Hippocampal formation (tissue), 2 donors: ENCODE data around the gene SH3RF3.

Source experiments
- DNase-seq, 2 donors: peaks; one replicate each; lab custom pipeline; 2025; lab: John Stamatoyannopoulos, UW

The SH3RF3 gene

DNA sequence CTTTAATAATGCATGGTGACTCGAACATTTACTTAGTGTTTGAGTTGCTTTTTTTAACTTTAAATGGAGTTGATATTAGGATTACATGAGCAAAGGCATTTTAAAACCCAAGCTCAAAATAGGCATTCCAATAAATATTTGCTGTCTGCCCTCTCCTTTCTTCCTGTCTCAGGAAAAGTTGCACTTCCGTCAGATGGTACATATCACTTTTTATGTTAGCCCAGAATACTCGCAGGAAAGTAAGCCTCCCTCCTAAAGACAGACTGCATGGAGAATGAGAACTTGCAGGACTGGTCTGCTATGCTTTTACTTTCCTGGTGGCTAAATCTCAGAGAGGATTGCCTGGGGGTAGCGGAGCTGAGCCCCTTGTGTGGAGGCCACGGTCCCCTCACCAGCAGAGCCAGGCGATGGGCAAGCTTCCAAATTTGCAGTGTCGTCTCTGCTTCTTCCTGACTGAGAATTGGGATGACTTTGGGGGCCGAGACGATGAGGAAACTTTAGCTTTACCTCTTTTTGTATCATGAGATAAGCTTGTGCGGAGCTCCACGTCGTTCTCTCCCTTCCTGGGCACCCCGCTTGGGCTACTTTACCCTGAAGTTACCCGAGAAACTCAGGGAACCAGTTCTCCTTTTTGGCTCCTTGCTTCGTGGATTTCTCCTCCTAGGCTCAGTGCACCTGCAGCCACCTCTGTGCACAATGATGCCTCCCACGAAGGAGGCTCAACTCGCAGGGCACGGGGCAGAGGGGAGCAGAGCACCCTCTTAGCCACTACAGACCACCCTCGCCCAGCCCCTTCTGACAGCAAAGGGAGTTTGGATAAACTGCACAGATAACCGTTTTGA, 223.3 kb downstream of the SH3RF3 start:
- no peak for DNase-seq

DNA sequence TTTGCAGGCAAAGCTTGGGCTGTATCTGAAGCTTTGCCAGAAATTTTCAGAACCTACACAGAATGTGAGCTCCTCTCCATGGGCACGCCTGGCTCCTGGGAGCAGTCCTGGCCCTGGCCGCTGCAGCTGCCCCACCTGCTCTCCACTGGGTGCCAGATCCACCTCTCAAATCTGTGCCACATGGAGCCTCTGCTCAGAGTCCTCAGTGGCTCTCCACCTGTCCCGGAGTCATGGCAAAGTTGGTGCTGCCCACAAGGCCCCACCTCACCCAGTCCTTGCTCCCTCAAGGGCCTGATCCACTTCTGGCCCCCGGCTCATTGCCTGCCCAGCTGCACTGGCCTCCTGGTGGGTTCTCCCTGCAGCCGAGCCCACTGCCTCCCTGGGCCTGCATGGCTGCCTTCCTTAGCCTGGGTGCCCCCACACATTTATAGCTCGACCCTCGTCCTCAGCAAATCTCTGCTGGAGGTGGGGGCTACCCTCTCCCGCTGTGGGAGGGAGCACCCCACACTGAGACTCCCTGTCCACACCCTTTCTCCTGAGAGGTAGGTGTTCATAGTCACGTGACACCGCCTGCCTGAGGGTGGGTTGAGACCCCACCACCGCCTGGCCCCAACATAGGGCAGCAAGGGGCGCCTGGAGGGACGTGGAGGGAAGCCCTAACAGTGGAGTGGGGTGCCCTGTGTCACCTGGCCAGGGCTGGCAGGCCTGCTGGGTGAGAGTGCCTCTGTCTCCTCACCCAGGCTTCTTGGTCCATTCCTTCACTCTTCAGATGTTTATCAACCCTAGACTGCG, 224.1 kb downstream of the SH3RF3 start:
- DNase-seq, result no peak

DNA sequence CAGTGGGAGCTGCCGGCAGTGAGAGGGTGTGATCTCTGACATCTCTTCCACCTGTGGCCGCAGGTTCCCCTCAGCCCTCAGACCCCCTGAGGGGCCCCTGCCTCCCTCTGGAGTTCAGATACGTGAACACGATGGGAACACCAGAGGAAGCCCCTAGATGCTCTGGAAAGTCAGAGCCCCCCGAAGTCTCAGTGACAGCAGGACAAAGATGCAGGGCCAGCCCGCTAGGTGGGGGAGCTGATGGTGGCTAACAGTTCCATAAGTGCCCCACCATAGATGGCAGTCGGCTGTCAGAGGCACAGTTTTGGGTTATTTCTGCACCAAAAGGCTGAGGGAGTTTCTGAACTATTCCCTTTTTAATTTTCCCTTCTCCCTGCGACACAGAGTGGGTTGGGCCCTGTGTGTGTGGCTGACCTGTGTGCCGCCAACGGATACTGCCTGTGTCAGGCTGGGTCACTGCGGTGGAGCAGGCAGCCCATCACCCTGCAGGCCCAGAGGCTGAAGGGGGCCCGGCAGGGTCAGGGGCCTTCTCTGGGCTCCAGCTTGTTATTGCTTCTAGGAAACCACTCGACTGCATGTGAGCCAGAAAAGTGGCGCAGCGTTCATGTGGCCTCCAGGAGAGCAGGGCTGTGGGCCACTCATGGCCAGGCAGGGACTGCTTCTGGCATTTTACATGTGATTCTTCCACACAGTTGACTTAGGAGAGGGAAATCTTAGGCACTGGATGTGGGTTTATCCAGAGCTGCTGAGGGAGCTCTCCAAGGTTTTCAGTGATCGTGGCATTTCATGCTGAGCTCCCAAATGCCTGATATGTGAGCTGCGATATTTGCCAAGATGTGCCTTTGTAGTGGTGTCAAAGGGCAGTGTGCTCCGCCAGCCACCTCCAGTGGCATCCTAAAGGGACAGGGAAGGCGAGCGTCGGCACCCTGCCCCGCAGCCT, 225.1 kb downstream of the SH3RF3 start:
- DNase-seq, result no peak

DNA sequence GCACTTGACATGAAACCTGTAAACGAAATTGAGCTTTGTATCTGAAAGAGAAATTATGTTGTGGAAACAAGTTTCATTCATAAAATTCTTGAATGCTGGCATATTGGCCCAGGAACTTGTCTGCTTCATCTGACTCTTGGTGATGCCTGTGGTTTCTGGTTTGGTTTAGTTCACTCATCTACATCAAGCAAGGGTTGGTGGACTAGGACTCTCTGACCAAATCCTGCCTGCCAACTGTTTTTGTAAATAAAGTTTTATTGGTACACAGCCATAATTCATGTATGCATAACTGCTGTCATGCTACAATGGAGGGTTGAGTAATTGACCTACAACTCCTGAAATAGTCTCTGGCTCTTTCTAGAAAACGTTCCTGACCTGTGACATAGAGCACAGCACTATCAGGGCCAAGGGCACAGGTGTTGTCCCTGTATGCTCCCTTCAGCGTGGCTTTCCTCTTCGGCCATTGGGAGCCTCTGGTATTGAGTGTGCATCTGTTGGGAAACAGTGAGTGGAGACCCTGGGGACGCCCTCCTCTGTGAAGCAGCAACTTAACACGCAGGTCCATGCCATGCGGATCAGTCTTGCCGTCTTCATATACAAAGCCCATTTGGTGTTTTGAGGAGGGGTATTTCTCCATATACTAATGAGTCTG, 226.3 kb downstream of the SH3RF3 start:
- no peak for DNase-seq

DNA sequence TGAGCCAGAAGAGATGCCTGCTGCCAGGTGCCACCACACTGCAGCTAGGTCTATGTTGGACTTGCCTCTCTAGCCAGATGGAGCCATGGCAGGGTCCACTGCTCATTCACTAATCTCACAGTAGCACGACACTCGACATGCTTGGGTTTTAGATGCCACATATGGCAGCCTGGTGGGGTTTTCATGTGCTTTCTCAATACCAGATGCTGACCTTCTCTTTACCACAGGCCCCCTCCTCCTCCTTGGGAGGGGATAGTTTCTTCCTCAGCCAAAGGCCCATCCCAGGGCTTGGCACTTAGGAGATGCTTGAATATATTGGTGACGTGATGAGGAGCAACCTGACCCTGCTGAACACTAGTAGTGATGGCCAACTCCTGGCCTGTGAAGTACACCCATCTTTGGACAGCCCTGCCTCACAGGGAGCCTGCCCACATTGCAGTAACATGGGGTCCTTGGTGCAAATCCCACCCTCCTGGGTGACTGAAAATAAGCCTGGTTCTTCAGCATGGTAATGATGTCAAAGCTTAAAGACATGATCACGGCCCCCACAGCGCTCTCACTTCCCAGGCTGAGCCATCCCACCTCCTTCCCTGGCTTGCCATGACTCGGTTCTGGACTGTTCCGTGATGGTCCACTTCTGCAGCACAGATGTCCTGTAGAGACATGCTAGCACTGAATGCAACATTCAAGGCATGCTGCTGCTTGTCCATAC, 227.5 kb downstream of the SH3RF3 start:
- DNase-seq, result no peak

DNA sequence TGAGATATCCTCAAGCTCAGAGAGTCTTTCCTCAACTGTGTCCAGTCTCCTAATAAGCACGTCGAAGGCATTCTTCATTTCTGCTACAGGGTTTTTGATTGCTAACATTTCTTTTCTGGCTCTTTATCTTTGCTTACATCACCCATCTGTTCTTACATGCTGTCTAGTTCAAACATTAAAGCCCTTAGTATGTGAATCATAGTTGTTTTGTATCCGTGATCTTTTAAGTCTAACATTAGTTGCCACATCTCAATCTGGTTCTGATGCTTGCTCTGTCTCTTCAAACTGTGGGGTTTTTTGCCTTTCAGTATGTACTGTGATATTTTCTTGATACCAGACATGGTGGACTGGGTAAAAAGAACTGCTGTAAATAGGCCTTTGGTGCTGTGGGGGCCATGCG, 235.2 kb downstream of the SH3RF3 start:
- no peak for DNase-seq

DNA sequence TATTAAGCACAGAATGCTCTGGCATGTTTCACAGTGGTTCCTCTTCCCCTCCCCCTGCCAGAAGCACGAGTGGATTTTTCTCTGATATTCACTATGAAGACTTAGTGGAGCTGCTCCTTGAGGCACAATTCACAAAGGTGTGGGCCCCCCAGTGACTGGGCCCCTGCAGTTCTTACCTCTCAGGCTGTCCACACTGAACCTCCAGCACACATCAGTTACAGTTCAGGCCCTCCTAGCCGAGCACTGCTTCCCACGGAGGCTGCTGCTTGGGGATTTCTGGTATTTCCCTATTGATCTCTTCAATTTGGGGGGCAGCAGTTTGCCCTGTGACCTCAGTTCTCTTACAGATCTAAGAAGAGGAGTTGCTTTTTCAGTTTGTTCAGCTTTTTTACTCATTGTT, 236.1 kb downstream of the SH3RF3 start:
- no peak for DNase-seq

DNA sequence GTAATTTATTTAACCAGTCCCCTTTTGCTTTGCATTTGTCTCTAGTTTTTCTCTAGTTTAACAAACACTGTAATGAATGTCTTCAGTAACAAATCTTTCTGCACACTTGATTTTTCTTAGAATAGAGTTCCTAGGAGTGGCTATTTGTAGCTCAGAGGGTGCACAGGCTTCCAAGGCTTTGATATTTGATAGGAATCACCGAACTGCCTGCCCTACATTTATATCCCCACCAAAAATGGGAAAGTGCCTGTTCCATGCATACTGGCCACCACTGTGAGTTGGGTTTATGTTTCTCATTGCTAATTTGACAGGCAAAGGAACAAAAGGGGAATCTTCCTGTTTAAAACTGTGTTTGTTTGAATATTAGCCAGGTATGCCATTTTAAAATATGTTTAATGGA, 238.7 kb downstream of the SH3RF3 start:
- no peak for DNase-seq

DNA sequence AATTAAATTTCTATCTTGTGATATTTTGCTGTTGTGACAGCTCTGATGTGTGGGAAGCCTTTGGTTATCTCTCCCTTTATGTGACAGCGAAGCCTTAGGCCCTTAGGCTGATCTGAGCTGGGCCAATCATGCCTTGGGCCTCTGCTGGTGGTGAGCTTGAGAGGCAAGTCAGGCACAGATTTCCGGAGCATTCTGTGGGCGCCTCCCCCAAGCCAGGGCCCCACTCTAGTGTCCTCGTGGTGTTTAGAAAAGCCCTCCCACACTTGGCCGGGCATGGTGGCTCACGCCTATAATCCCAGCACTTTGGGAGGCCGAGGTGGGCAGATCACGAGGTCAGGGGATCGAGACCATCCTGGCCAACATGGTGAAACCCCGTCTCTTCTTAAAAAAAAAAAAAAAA, 239.8 kb downstream of the SH3RF3 start:
- DNase-seq, result no peak

DNA sequence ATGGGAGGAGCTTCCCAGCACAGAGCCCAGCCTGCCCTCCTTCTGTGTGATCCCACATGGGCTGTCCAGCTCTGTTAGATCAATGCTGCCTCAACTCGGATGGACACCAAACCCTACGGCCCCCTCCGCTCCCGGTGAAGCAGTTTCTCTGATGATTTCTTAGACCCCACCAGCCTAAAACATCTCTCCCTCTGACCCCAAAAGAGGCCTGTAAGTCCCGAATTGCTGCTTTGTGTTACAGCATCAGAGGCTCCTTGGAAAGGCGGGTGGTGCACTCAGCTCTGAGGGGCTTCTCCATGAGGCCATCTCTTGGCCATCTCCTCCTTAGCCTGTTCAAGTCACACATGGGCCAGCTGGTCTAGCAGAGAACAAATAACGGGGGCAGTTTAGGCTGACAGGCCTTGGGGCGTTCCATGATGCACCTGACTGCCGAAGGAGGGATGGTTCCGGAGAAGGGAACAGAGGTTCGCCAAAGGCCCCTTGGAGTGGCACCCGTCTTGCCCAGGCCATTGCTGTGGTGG, 240.7 kb downstream of the SH3RF3 start:
- DNase-seq, result no peak

DNA sequence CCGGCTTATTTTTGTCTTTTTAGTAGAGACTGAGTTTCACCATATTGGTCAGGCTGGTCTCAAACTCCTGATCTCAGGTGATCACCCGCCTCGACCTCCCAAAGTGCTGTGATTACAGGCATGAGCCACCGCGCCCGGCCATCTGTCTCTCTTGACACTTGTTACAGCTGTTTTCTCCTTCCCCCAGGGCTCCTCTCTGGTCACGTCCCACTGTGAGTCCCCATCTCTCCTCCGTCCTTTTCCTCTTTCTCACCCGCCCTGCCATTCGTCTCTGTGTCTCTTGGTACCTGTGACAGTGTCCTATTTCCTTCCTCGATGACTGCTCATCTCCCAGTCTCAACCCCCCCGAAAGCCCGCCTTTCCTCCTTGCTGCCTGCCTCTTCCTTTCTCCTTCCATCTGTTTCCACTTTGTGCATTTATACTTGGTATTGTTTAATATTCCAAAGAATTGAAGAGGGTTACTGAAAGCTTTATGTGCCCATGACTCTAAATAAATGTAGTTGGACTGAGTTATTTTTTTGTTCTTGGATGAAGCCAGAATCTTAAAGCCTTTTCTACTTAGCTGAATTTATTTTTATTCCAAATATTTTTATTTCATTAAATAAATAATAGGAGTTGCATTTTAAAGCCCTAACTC, 241.5 kb downstream of the SH3RF3 start:
- no peak for DNase-seq

DNA sequence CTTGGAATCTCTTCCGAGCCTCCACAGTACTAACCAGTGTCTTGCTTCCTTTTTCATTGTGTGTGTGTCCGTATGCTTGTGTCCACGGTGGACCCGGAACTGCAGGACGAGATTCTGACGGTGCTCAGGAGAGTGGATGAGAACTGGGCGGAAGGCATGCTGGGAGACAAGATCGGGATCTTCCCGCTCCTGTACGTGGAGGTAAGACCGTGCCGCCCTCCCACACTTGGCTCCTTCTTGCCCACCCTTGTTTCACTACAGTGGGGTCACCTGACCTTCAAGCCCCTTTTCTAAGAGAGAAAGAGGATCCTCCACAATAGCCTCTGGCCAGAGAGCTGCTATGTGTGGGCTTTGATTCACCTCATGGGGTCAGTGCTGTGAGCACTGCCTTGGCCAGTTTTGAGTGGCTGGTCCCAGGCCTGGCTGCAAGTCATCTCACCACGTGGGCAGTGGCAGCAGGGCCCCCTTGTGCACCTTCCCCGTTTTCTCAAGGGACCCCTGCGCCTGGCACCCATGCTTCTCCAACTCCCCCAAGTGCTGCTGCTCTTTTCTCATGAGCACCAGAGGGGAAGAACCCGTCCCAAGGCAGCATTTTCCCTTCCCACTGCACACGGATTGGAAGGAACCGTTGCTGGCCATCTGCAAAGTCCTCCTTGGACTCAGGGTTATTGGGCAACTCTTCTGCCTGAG, 242.6 kb downstream of the SH3RF3 start:
- DNase-seq, result no peak

DNA sequence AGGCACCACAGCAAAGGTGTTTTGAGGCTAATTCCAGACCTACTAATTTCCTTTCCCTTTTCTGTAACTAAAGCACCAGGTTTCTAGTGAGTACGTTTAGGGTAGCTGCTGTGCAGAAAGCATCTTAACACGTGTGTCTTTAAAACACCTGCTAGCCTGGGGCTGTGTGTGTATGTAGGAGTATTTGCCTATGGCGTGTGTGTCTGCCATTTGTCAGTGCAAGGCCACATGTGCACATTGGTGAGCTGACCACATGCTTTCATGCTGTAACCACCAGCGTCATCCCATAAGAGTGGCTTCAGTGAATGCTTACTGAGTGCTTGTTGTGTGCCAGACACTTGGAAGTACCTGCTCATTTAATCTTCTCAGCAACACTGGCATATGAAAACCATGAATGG, 243.2 kb downstream of the SH3RF3 start:
- no peak for DNase-seq

DNA sequence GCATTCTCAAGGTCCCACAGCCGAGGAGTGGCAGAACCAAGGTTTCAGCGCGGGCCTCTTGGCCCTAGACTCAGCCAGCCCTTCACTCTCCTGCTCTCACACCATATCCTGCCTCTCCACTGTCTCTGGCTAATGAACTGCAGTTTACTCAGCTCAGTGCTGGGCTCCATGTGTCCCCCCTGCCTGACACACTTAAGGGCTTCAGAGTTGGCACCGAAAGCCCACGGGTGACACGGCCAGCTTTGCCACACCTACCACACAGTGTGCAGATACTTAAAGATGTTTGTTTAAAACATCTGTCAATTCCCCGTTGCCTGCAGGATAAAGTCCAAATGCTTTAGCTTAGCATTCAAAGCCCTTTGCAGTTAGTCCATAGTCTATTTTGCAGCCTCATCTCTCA, 243.6 kb downstream of the SH3RF3 start:
- no peak for DNase-seq

DNA sequence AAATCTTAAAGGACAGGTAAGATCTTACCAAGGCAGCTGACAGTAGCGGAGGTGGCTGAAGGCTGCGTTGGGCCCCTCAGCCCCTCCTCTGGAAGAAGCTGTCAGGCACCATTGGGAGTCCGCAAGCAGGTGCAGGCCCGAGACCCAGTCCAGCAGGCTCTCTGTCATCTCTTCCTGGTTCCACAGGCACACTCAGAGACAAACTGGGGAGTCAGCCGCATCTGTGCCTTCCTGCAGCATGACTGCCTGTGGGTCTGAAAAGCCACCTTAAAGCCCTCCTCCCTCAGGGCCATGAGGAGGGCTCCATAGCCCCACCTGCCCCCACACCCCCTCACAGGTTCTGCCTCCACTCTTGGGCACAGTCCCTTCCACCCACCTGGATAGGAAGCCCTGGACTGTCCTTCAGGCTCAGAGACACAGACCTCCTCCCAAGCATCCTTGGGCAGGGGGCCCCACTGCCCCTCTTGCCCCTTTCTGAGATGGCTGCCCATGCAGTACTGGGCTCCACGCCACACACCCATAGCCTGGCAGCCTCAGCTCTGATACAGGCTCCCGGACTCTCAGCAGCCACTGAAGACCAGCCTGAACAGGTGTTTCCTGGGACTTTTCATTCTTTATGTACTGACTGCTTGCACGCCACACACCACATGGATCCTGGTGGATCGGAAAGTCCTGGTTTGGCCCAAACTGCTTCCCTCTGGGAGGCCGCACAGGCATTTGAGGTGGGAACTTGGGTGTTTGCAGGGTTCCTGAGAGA, 245.0 kb downstream of the SH3RF3 start:
- DNase-seq, result no peak

DNA sequence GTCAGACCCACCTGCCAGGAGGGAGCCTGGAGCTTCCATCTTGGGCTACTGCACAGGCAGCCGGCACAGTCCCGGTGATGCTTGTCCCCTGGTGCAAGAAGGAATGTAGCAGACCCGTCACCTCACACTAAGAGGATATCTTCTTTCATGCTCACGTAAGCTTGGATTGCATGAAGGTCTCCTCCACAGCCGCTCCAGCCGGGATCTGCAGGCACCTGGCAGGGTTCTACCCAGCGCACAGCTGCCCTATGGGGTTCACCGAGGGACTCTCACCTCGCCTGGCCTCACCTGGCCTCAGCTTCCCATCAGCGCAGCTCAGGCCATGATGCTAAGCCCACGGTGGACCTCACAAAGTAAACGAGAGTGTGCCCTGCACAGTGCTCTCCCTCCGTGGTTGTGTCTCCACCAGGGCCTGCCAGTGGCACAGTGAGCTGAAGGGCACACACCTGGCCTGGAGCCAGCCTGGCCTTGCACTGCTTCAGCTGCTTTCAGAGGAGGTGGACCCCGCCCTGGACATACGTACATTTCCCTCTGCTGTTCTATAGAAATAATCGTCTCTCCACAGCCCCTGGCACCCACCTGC, 245.6 kb downstream of the SH3RF3 start:
- DNase-seq, result no peak

DNA sequence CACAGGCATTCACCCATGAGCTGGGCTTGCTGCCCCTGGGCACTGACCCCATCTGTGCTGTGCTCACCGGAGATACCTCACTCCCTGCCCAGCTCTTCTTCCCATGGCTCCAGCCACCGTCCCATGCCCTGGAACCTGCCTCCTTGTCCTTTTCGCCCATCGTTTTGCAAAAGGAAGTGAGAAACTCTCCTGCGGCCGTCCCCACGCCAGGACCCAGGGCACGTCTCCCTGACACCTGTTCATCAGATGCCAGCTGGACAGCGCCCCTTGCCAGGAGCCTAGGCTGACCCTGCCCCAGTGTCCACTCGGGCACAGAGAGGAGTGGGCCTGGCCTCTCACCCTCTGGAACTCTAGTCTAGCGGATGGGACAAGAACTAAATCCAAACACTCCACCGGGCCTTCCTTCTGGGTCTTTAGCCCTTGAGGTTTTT, 246.1 kb downstream of the SH3RF3 start:
- DNase-seq, result no peak

DNA sequence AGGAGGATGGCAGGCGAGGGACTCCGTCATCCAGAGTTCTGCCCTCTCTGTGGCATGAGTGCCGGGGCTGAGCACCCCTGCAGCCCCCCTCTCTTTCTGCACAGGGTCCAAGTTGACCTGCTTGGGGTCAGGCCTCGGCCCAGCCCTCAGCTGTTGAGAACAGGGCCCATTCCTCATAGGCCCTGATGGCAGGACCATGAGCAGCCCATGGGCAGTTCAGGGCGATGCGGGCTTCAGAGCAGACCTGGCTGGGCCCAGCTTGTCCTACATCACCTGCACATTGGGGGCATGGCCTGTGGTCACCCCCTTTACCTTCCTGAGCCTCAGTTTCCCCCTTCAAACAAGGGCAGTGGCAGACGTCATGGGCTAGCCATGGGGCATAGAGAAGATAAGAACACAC, 246.7 kb downstream of the SH3RF3 start:
- DNase-seq, result no peak

DNA sequence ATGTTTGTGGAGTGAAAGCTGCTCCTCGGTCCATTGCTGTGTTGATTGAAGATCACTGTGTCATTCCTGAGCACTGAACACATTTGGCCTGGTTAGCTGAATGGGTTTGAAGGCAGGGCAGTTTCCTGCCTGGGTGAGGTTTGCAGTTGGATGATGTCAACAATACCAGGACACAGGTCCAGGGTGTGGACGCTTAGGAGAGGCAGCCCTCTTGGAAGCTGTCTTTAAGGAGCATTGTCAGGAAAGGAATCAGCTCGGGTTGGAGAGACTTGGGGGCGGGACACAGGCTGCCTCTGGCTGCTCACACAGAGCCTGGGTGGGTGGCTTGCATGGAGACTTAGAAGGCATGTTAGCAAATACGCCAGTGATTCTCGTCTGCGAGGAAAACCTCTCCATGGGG, 247.1 kb downstream of the SH3RF3 start:
- no peak for DNase-seq
